IPS-18c (cell line): Measurements from ENCODE around the gene EMD.
A peak's percentile ranks its signal among the peaks of the same experiment; 100 is the strongest.
"Not testable (repeated sequence)": the region's sequence is repeated elsewhere in the genome, so short reads cannot be mapped to it uniquely, and the experiment has no call there.

ENCODE experiments used
- H3K4me3 ChIP-seq: 2 replicates; pipeline ENCODE4 v1.7.0; 2013; ENCODE audit warnings: low read depth, mild to moderate bottlenecking, low read length, moderate library complexity; ENCODE audit not compliant: insufficient read depth
- H3K9me3 ChIP-seq: one replicate; pipeline ENCODE4 v1.6.1; 2013; ENCODE audit warnings: mild to moderate bottlenecking, low read length, moderate library complexity; ENCODE audit not compliant: control insufficient read depth, insufficient read depth

Gene EMD

GRCh38 chrX:154380153-154380552 lies 1.1 kb downstream of the EMD start:
- Histone ChIP-seq H3K9me3 (peaks cover 4% of the 10 kb centered on the region), H3K4me3 (peak overlapping the region; percentile 69)

GRCh38 chrX:154380787-154381186 lies 1.7 kb downstream of the EMD start:
- peaks cover 4% of the 10 kb centered on the region for H3K9me3 ChIP-seq
- H3K4me3 ChIP-seq, result peak overlapping the region; percentile 69

GRCh38 chrX:154381271-154381670 lies 2.2 kb downstream of the EMD start:
- 0 out of 2 replicates have a peak overlapping the region, but pooled peaks have one; percentile 11 for H3K4me3 ChIP-seq
- H3K9me3 ChIP-seq, result peaks cover 4% of the 10 kb centered on the region

GRCh38 chrX:154382483-154383069 lies 3.5 kb downstream of the EMD start:
- Histone ChIP-seq H3K4me3 (no peak overlapping the region), H3K9me3 (peaks cover 4% of the 10 kb centered on the region)

- Histone ChIP-seq H3K9me3 (no peaks in the 10 kb centered on the region), H3K4me3 (no peak overlapping the region)
Measured at GRCh38 chrX:154383359-154384283, 4.5 kb downstream of the EMD start.

- no peak overlapping the region for H3K4me3 ChIP-seq
- H3K9me3 ChIP-seq, result no peaks in the 10 kb centered on the region
Measured at GRCh38 chrX:154384284-154384892, 5.3 kb downstream of the EMD start.

- not testable (repeated sequence) for H3K4me3 ChIP-seq, H3K9me3 ChIP-seq
Measured at GRCh38 chrX:154388094-154388493, 9.0 kb downstream of the EMD start.

- not testable (repeated sequence) for H3K4me3 ChIP-seq, H3K9me3 ChIP-seq
Measured at GRCh38 chrX:154388649-154389048, 9.6 kb downstream of the EMD start.

- H3K4me3 ChIP-seq, result not testable (repeated sequence)
Measured at GRCh38 chrX:154389812-154390747, 11.0 kb downstream of the EMD start.

GRCh38 chrX:154396363-154396762 lies 17.3 kb downstream of the EMD start:
- not testable (repeated sequence) for H3K4me3 ChIP-seq

More at GRCh38 chrX:154389812-154390747, 11.0 kb downstream of the EMD start:
- not testable (repeated sequence) for H3K9me3 ChIP-seq

GRCh38 chrX:154396973-154397887 lies 18.1 kb downstream of the EMD start:
- peaks cover 8% of the 10 kb centered on the region for H3K9me3 ChIP-seq

More at GRCh38 chrX:154396363-154396762, 17.3 kb downstream of the EMD start:
- H3K9me3 ChIP-seq, result not testable (repeated sequence)

GRCh38 chrX:154397888-154398667 lies 19.0 kb downstream of the EMD start, which contains the start of gene RPL10:
Gene RPL10 (plus strand): TSS chrX:154398377. CDS start chrX:154398520, 143 bp downstream.
- H3K9me3 ChIP-seq, result peaks cover 8% of the 10 kb centered on the region

More at GRCh38 chrX:154396973-154397887, 18.1 kb downstream of the EMD start:
- peak overlapping the region; percentile 60 for H3K4me3 ChIP-seq

GRCh38 chrX:154398668-154399526 lies 19.8 kb downstream of the EMD start:
- H3K4me3 ChIP-seq, result peak overlapping the region; percentile 55
- H3K9me3 ChIP-seq, result peaks cover 8% of the 10 kb centered on the region

More at GRCh38 chrX:154397888-154398667, 19.0 kb downstream of the EMD start, which contains the start of gene RPL10:
- H3K4me3 ChIP-seq, result peak within 1 kb of the TSS; percentile 60
